Duodenal mucosa (tissue), 2 donors: ENCODE data around the gene GULP1.

Source experiments
- H3K27ac ChIP-seq: one replicate; pipeline ENCODE4 v1.7.0; 2013; ENCODE audit warnings: low read depth, low read length
- H3K27me3 ChIP-seq, 2 donors: one replicate each; pipeline ENCODE4 v1.7.0; 2013; ENCODE audit warnings: low read length in 2 of 2, control low read depth in 1 of 2; ENCODE audit not compliant: insufficient read depth in 2 of 2, control insufficient read depth in 1 of 2
- H3K36me3 ChIP-seq, 2 donors: one replicate each; pipeline ENCODE4 v1.7.0; 2013; ENCODE audit warnings: low read length in 2 of 2, control low read depth in 1 of 2; ENCODE audit not compliant: insufficient read depth in 2 of 2, control insufficient read depth in 1 of 2
- H3K4me1 ChIP-seq, 2 donors: one replicate each; pipeline ENCODE4 v1.7.0; 2013; ENCODE audit warnings: low read length in 2 of 2, control low read depth in 1 of 2; ENCODE audit not compliant: insufficient read depth in 2 of 2, control insufficient read depth in 1 of 2
- H3K4me3 ChIP-seq, 2 donors: one replicate each; pipeline ENCODE4 v1.7.0; 2013; ENCODE audit warnings: low read length in 2 of 2, low read depth in 1 of 2
- H3K9ac ChIP-seq, 2 donors: one replicate each; pipeline ENCODE4 v1.7.0; 2013; ENCODE audit warnings: low read length in 2 of 2, low read depth in 1 of 2
- H3K9me3 ChIP-seq, 2 donors: one replicate each; pipeline ENCODE4 v1.7.0; 2013; ENCODE audit warnings: low read length in 2 of 2, control low read depth in 1 of 2; ENCODE audit not compliant: control insufficient read depth in 1 of 2

The GULP1 gene

GRCh38 chr2:188388831-188389230, 97.2 kb downstream of the GULP1 start:
- no peaks in the 10 kb centered on the region for H3K27me3 ChIP-seq
- H3K4me1 ChIP-seq, result no peaks in the 10 kb centered on the region
- no peak overlapping the region for H3K27ac ChIP-seq
- H3K9ac ChIP-seq, result no peak overlapping the region
- no peak overlapping the region for H3K4me3 ChIP-seq
- H3K36me3 ChIP-seq, result no peaks in the 10 kb centered on the region
- H3K9me3 ChIP-seq, result peaks cover 5 to 6% of the 10 kb centered on the region in 2 donors

- H3K4me1 ChIP-seq, result no peaks in the 10 kb centered on the region
- H3K9ac ChIP-seq, result no peak overlapping the region
- H3K36me3 ChIP-seq, result no peaks in the 10 kb centered on the region
- no peak overlapping the region for H3K4me3 ChIP-seq
- H3K27me3 ChIP-seq, result no peaks in the 10 kb centered on the region
- H3K27ac ChIP-seq, result no peak overlapping the region
- H3K9me3 ChIP-seq, result peaks cover 0 to 6% of the 10 kb centered on the region in 2 donors
These were observed 99.7 kb downstream of the GULP1 start for GRCh38 chr2:188391354-188391753.

GRCh38 chr2:188394931-188395472, 103.3 kb downstream of the GULP1 start:
- H3K4me1 ChIP-seq, result no peaks in the 10 kb centered on the region
- H3K9me3 ChIP-seq, result peaks cover 0 to 6% of the 10 kb centered on the region in 2 donors
- no peak overlapping the region for H3K27ac ChIP-seq
- H3K4me3 ChIP-seq, result no peak overlapping the region
- H3K36me3 ChIP-seq, result no peaks in the 10 kb centered on the region
- H3K9ac ChIP-seq, result no peak overlapping the region
- H3K27me3 ChIP-seq, result no peaks in the 10 kb centered on the region

GRCh38 chr2:188395903-188396689, 104.4 kb downstream of the GULP1 start:
- H3K27ac ChIP-seq, result no peak overlapping the region
- H3K27me3 ChIP-seq, result no peaks in the 10 kb centered on the region
- H3K9me3 ChIP-seq, result peaks cover 0 to 6% of the 10 kb centered on the region in 2 donors
- no peaks in the 10 kb centered on the region for H3K4me1 ChIP-seq
- no peak overlapping the region for H3K4me3 ChIP-seq
- H3K36me3 ChIP-seq, result no peaks in the 10 kb centered on the region
- no peak overlapping the region for H3K9ac ChIP-seq

GRCh38 chr2:188399159-188399558, 107.5 kb downstream of the GULP1 start:
- no peaks in the 10 kb centered on the region for H3K4me1 ChIP-seq
- no peak overlapping the region for H3K27ac ChIP-seq
- no peaks in the 10 kb centered on the region for H3K36me3 ChIP-seq
- H3K9ac ChIP-seq, result no peak overlapping the region
- no peaks in the 10 kb centered on the region for H3K27me3 ChIP-seq
- H3K4me3 ChIP-seq, result no peak overlapping the region
- H3K9me3 ChIP-seq, result no peaks in the 10 kb centered on the region

GRCh38 chr2:188403676-188404075, 112.0 kb downstream of the GULP1 start:
- Histone ChIP-seq H3K4me3 (no peak overlapping the region), H3K4me1 (no peaks in the 10 kb centered on the region), H3K9ac (no peak overlapping the region), H3K27ac (no peak overlapping the region), H3K9me3 (peaks cover 4 to 10% of the 10 kb centered on the region in 2 donors), H3K27me3 (no peaks in the 10 kb centered on the region), H3K36me3 (no peaks in the 10 kb centered on the region)

GRCh38 chr2:188404341-188405004, 112.8 kb downstream of the GULP1 start:
- Histone ChIP-seq H3K9ac (no peak overlapping the region), H3K27ac (no peak overlapping the region), H3K27me3 (no peaks in the 10 kb centered on the region), H3K9me3 (peaks cover 4 to 10% of the 10 kb centered on the region in 2 donors), H3K36me3 (no peaks in the 10 kb centered on the region), H3K4me3 (no peak overlapping the region), H3K4me1 (no peaks in the 10 kb centered on the region)

- no peaks in the 10 kb centered on the region for H3K36me3 ChIP-seq
- no peaks in the 10 kb centered on the region for H3K4me1 ChIP-seq
- peaks cover 4 to 13% of the 10 kb centered on the region in 2 donors for H3K9me3 ChIP-seq
These were observed 114.7 kb downstream of the GULP1 start for GRCh38 chr2:188406414-188406813.

GRCh38 chr2:188410504-188411235, 119.0 kb downstream of the GULP1 start:
- no peak overlapping the region for H3K4me3 ChIP-seq
- peaks cover 7 to 9% of the 10 kb centered on the region in 2 donors for H3K9me3 ChIP-seq
- peaks cover 0 to 4% of the 10 kb centered on the region in 2 donors for H3K4me1 ChIP-seq
- no peak overlapping the region for H3K9ac ChIP-seq
- no peak overlapping the region for H3K27ac ChIP-seq
- no peaks in the 10 kb centered on the region for H3K36me3 ChIP-seq
- no peaks in the 10 kb centered on the region for H3K27me3 ChIP-seq

More at GRCh38 chr2:188406414-188406813, 114.7 kb downstream of the GULP1 start:
- Histone ChIP-seq H3K9ac (no peak overlapping the region), H3K27ac (no peak overlapping the region), H3K4me3 (no peak overlapping the region), H3K27me3 (no peaks in the 10 kb centered on the region)

- H3K4me1 ChIP-seq, result peaks cover 0 to 4% of the 10 kb centered on the region in 2 donors
- no peaks in the 10 kb centered on the region for H3K36me3 ChIP-seq
- H3K9ac ChIP-seq, result no peak overlapping the region
- H3K9me3 ChIP-seq, result peaks cover 3 to 5% of the 10 kb centered on the region in 2 donors
- no peaks in the 10 kb centered on the region for H3K27me3 ChIP-seq
- no peak overlapping the region for H3K4me3 ChIP-seq
- no peak overlapping the region for H3K27ac ChIP-seq
These were observed 120.5 kb downstream of the GULP1 start for GRCh38 chr2:188412190-188412589.
